Activated CD8-positive, alpha-beta memory T cell treated with anti-CD3 and anti-CD28 coated beads, Interleukin-2, amount 10 ng/mL, durations not matched to agents 7 days and 5 days (primary cell): Measurements from ENCODE around the gene GSG1L. TPM values are rescaled to one million over a fixed set of nuclear protein-coding genes. Genes with fewer than 3 reads are reported as not detected.

Source experiments
- ATAC-seq: fragments of 150-1000 bp; cut with Tn5 transposase; one replicate; pipeline ENCODE4 v1.10.0; 2021; ENCODE audit warnings: moderate library complexity
- CTCF ChIA-PET: fragments of 350-600 bp; sonication (Branson Sonifier 250); formaldehyde crosslinking; loops from one replicate; lab custom pipeline; 2021; ENCODE audit warnings: antibody characterized with exemption; lab: Charles Lee
- DNase-seq: peaks from one replicate; pipeline ENCODE4 v3.0.0-alpha.2; 2020
- H3K27ac Mint-ChIP-seq: one replicate; pipeline ENCODE4 v1.8.0; 2021; ENCODE audit warnings: mild to moderate bottlenecking, mixed read lengths
- H3K27me3 Mint-ChIP-seq: one replicate; pipeline ENCODE4 v1.8.0; 2021; ENCODE audit warnings: mixed read lengths
- H3K36me3 Mint-ChIP-seq: one replicate; pipeline ENCODE4 v1.8.0; 2021; ENCODE audit warnings: mild to moderate bottlenecking, mixed read lengths
- H3K4me1 Mint-ChIP-seq: one replicate; pipeline ENCODE4 v1.8.0; 2021; ENCODE audit warnings: mixed read lengths
- H3K4me3 Mint-ChIP-seq: one replicate; pipeline ENCODE4 v1.8.0; 2021; ENCODE audit warnings: mild to moderate bottlenecking, moderate library complexity, mixed read lengths
- H3K9me3 Mint-ChIP-seq: one replicate; pipeline ENCODE4 v1.8.0; 2022; ENCODE audit warnings: low read depth, mixed read lengths
- total RNA-seq, 2 experiments: library from RNA; stranded (reverse); gene quantifications; one replicate each; pipeline ENCODE4 v1.2.3, GENCODE V29; 2021

The GSG1L gene
- total RNA-seq, 2 experiments from 2014 or later = not detected

GRCh38 chr16:27775254-27775653 is 288.3 kb downstream of the GSG1L start:
- ATAC-seq (no peak), DNase-seq (no peak)
- Mint-ChIP-seq H3K27me3 (no peaks in the 10 kb centered on the region), H3K4me1 (no peaks in the 10 kb centered on the region), H3K27ac (no peak overlapping the region), H3K36me3 (no peaks in the 10 kb centered on the region), H3K9me3 (no peaks in the 10 kb centered on the region), H3K4me3 (no peak overlapping the region)
- CTCF ChIA-PET = no interaction called here

- DNase-seq (no peak), ATAC-seq (no peak)
- no peak overlapping the region for H3K27ac Mint-ChIP-seq
- no peaks in the 10 kb centered on the region for H3K27me3 Mint-ChIP-seq
- no peak overlapping the region for H3K4me3 Mint-ChIP-seq
- no peaks in the 10 kb centered on the region for H3K4me1 Mint-ChIP-seq
- no peaks in the 10 kb centered on the region for H3K9me3 Mint-ChIP-seq
- no peaks in the 10 kb centered on the region for H3K36me3 Mint-ChIP-seq
- CTCF ChIA-PET = no interaction called here
These were observed 288.7 kb downstream of the GSG1L start for GRCh38 chr16:27774779-27775178.

GRCh38 chr16:27773344-27773743 is 290.2 kb downstream of the GSG1L start:
- CTCF ChIA-PET = no interaction called here
- no peaks in the 10 kb centered on the region for H3K9me3 Mint-ChIP-seq
- no peak for ATAC-seq
- H3K27ac Mint-ChIP-seq = no peak overlapping the region
- no peak for DNase-seq
- H3K4me1 Mint-ChIP-seq = no peaks in the 10 kb centered on the region
- no peaks in the 10 kb centered on the region for H3K36me3 Mint-ChIP-seq
- H3K4me3 Mint-ChIP-seq = no peak overlapping the region
- H3K27me3 Mint-ChIP-seq = no peaks in the 10 kb centered on the region

GRCh38 chr16:27772093-27772825 is 291.3 kb downstream of the GSG1L start:
- ATAC-seq (no peak), DNase-seq (no peak)
- Mint-ChIP-seq H3K27me3 (no peaks in the 10 kb centered on the region), H3K36me3 (no peaks in the 10 kb centered on the region), H3K4me3 (no peak overlapping the region), H3K9me3 (no peaks in the 10 kb centered on the region), H3K27ac (no peak overlapping the region), H3K4me1 (no peaks in the 10 kb centered on the region)
- CTCF ChIA-PET = no interaction called here

GRCh38 chr16:27771201-27771910 is 292.2 kb downstream of the GSG1L start:
- no peaks in the 10 kb centered on the region for H3K36me3 Mint-ChIP-seq
- H3K27me3 Mint-ChIP-seq = no peaks in the 10 kb centered on the region
- no peak overlapping the region for H3K4me3 Mint-ChIP-seq
- no peak for DNase-seq
- CTCF ChIA-PET = no interaction called here
- H3K4me1 Mint-ChIP-seq = no peaks in the 10 kb centered on the region
- H3K27ac Mint-ChIP-seq = no peak overlapping the region
- ATAC-seq = no peak
- no peaks in the 10 kb centered on the region for H3K9me3 Mint-ChIP-seq

- Mint-ChIP-seq H3K27ac (no peak overlapping the region), H3K4me1 (no peaks in the 10 kb centered on the region), H3K27me3 (no peaks in the 10 kb centered on the region), H3K9me3 (no peaks in the 10 kb centered on the region), H3K36me3 (no peaks in the 10 kb centered on the region), H3K4me3 (no peak overlapping the region)
- ATAC-seq (no peak), DNase-seq (no peak)
- CTCF ChIA-PET = no interaction called here
These were observed 293.0 kb downstream of the GSG1L start for GRCh38 chr16:27770271-27771196.

- Mint-ChIP-seq H3K9me3 (no peaks in the 10 kb centered on the region), H3K4me3 (no peak overlapping the region), H3K36me3 (no peaks in the 10 kb centered on the region), H3K4me1 (no peaks in the 10 kb centered on the region), H3K27ac (no peak overlapping the region), H3K27me3 (no peaks in the 10 kb centered on the region)
- DNase-seq (no peak), ATAC-seq (no peak)
- CTCF ChIA-PET = interaction anchor here (1.6 kb wide), 1 partner anchor 10 kb away, joined by 4 read pairs; no protein-coding TSS in a partner anchor
These were observed 293.8 kb downstream of the GSG1L start for GRCh38 chr16:27769561-27770255.

- Mint-ChIP-seq H3K36me3 (peaks cover under 1% of the 10 kb centered on the region), H3K4me1 (no peaks in the 10 kb centered on the region), H3K27me3 (no peaks in the 10 kb centered on the region), H3K9me3 (no peaks in the 10 kb centered on the region), H3K4me3 (no peak overlapping the region), H3K27ac (no peak overlapping the region)
- CTCF ChIA-PET = interaction anchor here (1.6 kb wide), 1 partner anchor 11 kb away, joined by 4 read pairs; no protein-coding TSS in a partner anchor
- DNase-seq (no peak), ATAC-seq (no peak)
These were observed 294.8 kb downstream of the GSG1L start for GRCh38 chr16:27768651-27769272.

- CTCF ChIA-PET = interaction anchor here (1.6 kb wide), 1 partner anchor 12 kb away, joined by 4 read pairs; no protein-coding TSS in a partner anchor
- no peak for ATAC-seq
- Mint-ChIP-seq H3K9me3 (no peaks in the 10 kb centered on the region), H3K4me3 (no peak overlapping the region), H3K27ac (no peak overlapping the region), H3K4me1 (no peaks in the 10 kb centered on the region), H3K27me3 (no peaks in the 10 kb centered on the region), H3K36me3 (peaks cover 3% of the 10 kb centered on the region)
- no peak for DNase-seq
These were observed 295.4 kb downstream of the GSG1L start for GRCh38 chr16:27767971-27768591.

- Mint-ChIP-seq H3K27ac (no peak overlapping the region), H3K4me1 (no peaks in the 10 kb centered on the region), H3K27me3 (no peaks in the 10 kb centered on the region), H3K9me3 (no peaks in the 10 kb centered on the region), H3K4me3 (no peak overlapping the region), H3K36me3 (peaks cover 3% of the 10 kb centered on the region)
- CTCF ChIA-PET = interaction anchor here (1.0 kb wide), 1 partner anchor 10 kb away, joined by 4 read pairs; no protein-coding TSS in a partner anchor
- ATAC-seq (no peak), DNase-seq (no peak)
These were observed 296.4 kb downstream of the GSG1L start for GRCh38 chr16:27767081-27767480.

GRCh38 chr16:27766236-27766925 is 297.1 kb downstream of the GSG1L start:
- CTCF ChIA-PET = interaction anchor here (0.6 to 1.0 kb wide), 2 partner anchors 10 to 227 kb away, joined by 3 to 4 read pairs; no protein-coding TSS in a partner anchor
- no peaks in the 10 kb centered on the region for H3K27me3 Mint-ChIP-seq
- DNase-seq (no peak), ATAC-seq (no peak)
- no peaks in the 10 kb centered on the region for H3K9me3 Mint-ChIP-seq
- no peaks in the 10 kb centered on the region for H3K4me1 Mint-ChIP-seq
- peaks cover 3% of the 10 kb centered on the region for H3K36me3 Mint-ChIP-seq
- H3K27ac Mint-ChIP-seq = no peak overlapping the region
- H3K4me3 Mint-ChIP-seq = no peak overlapping the region
